SKM-1 (cell line): Measurements from ENCODE around the gene YWHAH.

Source experiments
- DNase-seq: peaks from one replicate; lab custom pipeline; 2025; ENCODE audit not compliant: unreplicated experiment; lab: John Stamatoyannopoulos, UW

The YWHAH gene

DNA sequence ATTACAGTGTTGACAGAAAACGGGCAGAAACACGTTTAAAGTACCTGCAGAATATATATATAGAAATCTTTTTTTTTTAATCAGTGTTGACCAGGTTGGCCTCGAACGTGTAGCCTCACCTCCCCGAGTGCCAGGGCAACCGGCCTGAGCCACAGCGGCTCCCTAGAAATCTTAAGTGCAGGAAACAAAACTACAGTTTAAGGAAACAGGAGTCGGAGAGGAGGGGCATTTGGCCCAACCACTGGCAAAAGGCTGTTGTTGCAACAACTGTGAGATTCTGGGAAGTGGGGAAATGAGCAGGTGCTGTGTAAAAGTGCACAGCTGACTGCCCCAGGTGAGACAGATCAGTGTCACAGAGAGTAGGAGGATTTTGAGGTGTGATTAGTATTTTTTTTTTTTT lies 3.7 kb downstream of the YWHAH start:
- DNase-seq, result no peak

DNA sequence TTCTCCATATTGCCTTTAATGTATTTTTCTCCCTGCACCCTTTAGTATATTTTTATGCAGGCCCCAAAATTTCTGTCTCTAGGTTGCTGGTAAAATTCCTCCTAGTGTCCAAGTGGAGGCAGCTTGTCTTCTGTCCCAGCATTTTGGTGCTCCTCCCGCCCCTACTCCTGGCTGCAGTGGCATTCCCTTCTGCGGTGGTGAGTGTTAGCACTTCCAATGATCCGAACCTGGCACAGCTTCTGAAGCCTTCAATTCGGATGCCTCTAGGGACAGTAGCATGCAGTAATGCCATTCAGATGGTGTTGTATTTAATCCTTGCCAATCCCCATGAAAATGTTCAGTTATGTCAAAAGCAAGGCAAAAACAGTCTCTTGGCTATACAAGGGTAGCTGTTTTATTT lies 5.9 kb downstream of the YWHAH start:
- DNase-seq, result no peak

DNA sequence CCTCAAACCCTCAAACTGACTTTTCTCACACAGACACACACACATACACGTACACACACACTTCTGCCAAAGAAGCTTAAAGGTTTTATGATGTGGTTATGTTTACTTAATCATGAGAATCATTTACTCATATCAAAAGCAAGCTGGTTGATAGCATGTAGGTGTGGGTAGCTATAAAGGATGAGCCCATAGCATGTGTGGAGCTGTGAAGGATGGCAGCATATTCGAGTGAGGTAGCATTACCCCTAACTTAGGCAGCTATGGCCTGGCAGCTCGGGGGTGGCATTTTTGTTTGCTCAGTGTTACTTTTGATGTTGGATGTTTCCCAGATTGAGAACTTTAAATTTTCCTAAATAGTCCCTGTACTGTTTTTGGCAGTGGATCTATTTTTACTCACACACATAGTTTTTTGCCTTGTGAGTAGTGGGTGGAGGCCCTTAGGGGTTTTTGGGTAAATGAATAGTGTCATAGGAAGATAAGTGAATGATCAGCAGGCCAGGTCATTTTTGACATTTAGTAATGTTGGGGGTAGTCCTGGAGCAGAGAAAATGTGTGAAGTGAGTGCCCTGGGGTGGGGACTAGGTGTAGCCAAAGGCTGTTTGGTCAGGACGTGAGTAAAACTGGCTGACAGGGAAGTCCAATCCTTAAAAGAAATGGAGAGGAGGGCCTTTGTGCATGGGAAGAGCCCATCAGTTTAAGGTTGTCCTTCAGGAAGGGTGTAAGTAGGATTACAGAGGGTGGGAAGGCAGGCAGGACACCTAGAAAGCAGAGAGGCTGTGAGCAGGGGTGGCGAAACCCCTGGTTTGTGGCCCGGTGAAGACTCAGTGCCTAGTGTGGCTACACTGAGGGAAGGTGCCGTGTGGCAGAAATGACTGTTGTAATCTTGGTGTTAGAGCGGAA lies 7.1 kb downstream of the YWHAH start:
- no peak for DNase-seq

DNA sequence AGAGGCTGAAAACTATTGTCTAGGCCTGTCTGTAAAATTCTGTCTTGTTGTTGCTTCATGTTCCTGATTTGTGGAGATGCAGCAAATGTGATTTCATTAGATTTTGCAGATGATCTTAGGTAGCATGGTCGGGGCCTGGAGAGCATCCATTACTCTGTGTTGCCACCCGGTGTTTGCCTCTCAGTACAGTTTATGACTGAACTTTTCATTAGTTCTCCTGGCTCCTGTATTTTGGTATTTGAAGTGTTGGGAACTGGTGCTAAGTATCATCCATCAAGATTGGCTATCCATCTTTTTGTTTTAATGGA lies 7.7 kb downstream of the YWHAH start:
- DNase-seq, result no peak

DNA sequence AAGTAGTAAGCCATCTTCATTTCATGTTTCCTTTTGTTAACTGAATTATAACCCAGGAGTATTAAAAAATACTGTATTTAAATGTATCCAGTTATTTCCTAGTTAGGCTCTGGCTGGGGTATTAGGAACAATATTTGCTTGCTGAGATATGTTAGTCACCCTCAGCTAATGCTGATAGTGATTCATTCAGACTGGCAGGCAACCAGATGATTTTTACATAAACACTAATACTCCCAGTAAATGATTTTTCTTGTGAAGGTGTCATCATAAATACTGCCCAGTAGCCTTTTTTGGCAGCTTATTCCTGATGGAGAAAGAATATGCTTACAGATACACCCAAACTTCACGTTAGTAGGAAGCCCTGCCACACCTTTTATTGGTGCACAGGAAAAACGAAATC lies 8.1 kb downstream of the YWHAH start:
- no peak for DNase-seq

DNA sequence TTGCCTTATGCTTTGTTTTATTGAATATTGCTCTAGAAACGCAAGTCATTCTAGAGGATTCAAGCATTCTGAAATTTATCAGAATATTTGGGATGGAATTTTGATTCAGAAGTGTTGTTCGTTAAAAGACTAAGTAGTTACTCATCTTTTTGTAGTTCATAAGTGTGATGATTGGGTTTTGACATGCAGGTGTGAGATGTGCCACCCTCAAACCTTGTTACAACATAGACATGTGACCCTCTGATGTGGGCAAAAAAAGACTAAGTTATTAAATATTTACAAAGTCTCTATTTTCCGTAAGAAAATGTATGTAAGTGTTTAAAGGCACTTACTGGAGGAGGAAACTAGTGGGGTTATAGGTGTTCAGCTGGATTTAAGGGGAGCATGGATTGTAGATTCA lies 8.9 kb downstream of the YWHAH start:
- DNase-seq, result no peak

DNA sequence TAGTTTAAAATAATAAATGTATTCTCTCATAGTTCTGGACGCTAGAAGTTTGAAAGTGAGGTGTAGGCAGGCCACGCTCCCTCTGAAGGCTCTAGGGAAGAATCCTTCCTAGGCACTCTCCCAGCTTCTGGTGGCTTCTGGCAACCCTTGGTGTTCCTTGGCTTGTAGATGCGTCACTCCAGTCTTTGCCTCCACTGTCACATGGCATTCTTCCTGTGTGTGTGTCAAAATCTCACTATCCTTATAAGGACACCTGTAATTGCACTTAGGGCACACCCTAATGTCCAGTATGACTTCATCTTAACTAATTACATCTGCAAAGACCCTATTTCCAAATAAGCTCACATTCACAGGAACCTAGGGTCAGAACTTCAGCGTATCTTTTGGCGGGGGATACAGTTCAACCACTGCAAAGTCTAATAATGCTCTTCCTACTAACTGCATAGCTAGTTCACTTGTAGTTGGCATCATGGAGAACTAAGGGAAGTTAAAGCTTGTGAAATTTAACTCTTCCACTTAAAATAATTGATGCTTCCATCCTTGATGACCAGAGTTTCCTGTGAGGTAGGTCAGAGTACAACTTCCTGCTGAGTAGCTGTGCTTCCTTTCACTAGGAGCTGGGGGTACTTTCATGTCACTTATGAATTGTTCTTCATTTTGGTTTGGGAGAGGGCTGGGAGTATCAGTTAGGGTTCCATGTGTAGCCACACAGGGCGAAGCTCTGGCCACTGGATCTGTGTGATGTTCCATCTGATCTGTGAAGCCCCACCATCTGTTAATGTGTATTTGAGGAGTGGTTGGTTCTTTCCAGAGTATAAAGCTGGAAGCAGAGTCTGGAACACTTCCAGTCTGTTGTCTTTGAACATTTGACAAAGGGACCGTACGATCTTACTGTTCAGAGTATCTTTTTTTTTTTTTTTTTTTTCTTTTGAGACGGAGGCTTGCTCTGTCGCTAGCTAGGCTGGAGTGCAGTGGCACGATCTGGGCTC lies 10.5 kb downstream of the YWHAH start:
- no peak for DNase-seq

DNA sequence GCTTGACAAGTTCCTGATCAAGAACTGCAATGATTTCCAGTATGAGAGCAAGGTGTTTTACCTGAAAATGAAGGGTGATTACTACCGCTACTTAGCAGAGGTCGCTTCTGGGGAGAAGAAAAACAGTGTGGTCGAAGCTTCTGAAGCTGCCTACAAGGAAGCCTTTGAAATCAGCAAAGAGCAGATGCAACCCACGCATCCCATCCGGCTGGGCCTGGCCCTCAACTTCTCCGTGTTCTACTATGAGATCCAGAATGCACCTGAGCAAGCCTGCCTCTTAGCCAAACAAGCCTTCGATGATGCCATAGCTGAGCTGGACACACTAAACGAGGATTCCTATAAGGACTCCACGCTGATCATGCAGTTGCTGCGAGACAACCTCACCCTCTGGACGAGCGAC lies 12.0 kb downstream of the YWHAH start:
- no peak for DNase-seq

DNA sequence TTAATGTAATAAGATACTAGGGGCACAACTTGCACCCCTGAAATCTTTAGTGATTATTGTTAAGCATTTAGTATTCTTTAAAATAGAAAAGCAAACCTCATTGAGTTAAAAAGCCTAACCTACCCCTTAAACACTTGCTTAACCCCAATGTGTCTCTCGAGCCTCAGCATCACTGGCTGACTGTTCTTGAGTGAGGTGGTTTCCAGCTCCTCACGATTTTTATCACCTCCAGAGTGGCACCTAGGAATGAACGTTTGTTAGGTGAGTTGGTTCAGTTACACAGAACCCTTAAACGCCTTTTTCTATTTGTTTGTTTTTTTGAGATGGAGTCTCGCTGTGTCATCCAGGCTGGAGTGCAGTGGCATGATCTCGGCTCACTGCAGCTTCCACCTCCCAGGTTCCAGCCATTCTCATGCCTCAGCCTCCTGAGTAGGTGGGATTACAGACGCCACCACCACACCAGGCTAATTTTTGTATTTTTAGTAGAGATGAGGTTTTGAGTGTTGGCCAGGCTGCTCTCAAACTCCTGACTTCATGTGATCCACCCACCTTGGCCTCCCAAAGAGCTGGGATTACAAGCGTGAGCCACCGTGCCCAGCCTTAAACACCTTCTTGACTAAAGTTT lies 13.7 kb downstream of the YWHAH start:
- no peak for DNase-seq

DNA sequence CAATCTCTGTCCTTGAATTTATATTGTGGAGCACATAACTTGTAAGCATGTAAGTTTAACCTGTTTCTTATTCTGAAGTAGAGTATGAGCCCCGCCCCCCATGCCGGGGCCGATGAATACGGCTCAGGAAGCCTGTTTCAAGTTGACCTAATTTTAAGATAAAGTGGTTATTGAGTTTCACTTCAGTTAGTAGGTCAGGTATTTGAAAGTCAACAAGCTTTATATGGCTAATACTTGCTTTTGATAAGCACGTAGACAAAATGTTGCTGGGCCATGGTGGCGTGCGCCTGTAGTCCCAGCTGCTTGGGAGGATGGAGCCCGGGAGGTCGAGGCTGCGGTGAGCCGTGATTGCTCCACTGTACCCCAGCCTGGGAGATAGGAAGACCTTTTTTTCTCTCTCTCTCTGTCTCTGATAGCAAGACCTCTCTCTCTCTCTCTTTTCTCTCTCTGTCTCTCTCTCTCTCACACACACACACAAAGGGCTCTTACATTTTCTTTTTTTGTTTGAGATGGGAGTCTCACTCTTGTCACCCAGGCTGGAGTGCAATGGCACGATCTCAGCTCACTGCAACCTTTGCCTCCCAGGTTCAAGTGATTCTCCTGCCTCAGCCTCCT lies 14.4 kb downstream of the YWHAH start:
- no peak for DNase-seq

DNA sequence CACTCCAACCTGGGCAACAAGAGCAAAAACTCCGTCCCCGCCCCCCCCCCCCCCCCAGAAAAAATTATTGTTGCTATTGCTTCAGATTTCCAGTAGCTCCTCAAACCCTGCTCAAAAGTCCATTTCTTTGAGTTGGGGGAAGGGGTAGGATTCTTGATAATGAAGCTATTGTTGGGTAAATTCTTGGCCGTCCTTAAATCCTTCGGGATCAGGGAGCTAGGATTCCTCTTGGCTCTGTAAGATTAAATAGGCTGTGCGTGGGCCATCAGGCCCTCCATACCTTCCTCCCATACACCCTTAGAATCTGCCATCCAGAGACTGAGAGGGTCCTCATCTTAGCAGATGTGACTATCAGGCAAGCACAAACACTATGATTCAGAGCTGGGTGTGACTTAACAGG lies 16.4 kb downstream of the YWHAH start:
- DNase-seq, result no peak

DNA sequence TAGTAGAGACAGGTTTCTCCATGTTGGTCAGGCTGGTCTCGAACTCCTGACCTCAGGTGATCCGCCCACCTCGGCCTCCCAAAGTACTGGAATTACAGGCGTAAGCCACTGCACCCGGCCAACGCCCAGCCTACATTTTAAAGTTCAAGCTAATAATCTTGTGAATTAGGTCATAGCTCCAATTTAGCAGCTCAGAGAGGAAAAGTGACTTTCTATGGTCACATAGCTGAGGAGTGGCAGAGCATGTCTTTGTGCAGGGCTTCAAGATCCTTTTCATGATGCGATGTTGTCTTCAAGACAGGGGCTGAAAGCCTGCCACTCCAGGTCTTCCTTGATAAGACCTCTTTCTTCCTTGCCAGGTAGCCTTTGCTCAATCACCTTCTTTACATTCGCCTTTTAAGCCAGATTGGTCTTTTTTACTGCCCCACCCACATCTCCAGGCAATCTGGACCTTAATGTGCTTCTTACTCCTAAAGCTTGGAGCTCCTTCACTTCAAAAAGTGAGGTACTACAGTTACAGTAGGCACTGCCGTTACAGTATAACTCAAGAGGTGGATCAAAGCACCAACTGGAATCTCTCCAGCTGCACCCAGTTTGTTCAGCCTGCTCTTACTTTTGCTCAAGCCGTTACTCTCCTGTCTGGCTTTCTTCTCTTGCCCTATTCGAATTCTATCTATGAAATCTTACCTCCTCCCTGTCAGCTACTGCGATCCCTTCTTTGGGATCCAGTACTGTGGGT lies 18.2 kb downstream of the YWHAH start:
- no peak for DNase-seq

DNA sequence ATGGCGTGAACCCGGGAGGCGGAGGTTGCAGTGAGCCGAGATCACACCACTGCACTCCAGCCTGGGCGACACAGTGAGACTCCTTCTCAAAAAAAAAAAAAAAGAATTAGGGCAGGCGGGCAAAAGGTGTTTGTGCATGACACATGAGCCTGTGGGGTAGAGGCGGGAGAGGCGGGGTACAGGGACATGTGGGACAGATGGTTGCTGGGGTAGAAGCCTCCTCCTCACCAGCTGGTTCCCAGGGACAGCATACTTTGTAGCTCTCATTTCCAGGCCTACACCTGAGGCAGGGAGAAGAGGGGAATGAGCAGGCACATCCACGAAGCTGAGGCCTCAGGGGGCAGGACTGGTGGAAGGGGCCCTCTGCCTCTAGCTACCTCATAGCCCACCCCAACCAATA lies 23.7 kb downstream of the YWHAH start:
- no peak for DNase-seq

DNA sequence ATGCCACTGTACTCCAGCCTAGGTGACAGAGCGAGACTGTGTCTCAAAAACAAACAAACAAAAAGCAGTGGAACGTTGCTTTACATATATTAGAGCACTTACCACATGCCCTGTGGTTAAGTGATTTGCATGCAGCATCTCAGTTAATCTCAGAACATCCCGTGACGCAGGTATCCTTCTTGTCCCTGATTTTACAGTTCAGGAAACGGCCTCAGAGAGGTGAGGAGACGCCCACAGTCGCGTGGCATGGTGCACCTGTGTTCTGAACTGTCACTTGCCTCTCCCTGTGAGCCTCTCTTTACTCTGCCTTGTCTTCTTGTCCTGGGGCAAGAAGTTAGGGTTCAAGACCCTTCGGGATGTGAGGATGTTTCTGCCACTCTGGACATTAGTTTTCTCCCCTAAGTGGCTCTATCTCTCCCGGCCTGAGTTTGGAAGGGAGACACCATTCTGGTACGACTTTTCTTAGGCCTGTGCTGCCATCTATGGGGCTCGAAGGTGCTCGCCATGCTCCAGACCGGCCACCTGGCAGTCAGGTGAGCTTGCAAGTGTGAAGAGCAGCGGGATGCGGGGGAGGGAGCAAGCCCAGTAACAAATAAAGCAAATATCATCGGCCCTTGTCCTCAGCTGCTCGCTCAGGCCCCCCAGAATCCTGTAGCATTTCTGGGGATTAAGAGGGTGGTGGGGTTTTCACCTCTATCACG lies 25.6 kb downstream of the YWHAH start:
- DNase-seq, result peak; percentile 33

DNA sequence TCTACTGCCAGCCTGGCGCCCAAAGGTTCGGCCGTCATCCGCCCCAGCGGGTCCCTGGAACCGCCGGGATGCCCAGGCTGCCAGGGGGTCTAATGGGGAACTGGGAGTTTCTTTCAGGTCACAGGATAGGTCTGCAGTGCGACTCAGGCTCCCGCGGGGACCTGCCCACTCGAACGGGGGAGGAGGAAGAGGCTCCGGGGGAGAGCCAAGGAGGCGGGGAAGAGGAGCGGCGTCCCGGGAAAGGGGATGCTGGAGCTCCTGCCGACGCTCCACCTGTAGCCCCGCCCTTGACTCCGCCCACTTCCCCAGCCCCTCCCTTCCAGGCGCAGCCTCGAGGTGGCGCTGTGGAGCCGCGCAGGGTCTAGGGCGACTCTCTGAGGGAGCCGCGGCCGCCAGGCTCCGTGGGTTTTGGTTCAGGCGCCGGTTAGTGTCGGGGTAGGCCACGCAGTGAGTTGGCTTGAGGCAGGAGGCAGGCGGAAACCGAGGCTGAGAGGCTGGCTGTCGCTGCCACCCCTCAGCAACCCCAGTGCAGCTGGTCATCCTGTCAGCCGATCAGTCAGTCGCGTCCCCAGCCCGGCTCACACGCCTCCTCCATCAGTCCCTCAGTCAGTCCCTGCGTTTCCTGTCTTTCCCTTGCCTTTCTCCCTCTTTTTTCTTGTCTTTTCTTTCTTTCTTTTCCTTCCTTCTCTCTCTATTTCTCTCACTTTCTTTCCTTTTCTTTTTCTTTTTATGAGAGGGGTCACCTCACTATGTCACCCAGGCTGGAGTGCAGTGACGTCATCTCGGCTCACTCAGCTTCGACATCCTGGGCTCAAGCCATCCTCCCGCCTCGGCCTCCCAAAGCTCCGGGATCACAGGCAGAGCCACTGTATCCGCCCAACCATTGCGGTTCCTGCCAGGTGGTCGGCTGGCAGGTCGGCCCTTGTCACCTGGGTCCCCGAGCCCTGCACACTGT lies 26.4 kb downstream of the YWHAH start:
- peak; percentile 29 for DNase-seq

DNA sequence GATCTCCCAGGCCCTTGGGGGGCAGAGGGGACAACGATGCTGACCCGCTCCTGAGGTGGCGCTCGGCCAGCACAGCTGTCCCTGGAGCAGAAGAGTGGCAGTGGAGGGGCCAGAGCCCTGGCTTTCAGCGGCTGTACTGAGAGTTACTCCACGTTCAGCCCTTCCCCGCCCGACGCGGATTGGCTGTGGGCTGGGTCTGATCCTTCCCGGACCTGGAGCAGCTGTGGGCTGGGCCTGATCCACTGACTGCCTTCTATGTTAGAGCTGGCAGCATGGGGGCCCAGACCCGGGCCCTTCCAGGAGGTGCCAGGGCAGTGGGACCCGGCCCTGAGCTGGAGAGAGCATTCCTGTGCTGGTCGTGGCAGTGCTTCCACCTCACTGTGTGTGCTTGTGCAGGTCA lies 27.8 kb downstream of the YWHAH start:
- no peak for DNase-seq

DNA sequence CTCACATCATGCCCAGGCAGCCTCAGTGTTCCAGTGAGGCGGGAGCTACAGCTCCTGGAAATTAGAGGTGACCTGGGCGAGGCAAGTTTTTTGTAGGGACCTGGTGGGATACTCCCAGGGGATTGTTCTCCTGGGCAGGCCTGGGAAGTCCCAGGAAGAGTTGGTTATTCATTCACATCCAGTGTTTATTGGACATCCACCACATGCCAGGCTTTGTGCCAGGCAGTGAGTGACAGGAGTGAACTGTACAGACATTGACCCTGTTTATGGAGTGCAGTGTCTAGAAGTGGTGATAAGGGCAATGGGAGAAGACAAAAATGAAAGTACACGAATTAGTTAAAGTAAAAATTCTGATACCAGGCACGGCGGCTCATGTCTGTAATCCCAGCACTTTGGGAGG lies 29.4 kb downstream of the YWHAH start:
- no peak for DNase-seq

DNA sequence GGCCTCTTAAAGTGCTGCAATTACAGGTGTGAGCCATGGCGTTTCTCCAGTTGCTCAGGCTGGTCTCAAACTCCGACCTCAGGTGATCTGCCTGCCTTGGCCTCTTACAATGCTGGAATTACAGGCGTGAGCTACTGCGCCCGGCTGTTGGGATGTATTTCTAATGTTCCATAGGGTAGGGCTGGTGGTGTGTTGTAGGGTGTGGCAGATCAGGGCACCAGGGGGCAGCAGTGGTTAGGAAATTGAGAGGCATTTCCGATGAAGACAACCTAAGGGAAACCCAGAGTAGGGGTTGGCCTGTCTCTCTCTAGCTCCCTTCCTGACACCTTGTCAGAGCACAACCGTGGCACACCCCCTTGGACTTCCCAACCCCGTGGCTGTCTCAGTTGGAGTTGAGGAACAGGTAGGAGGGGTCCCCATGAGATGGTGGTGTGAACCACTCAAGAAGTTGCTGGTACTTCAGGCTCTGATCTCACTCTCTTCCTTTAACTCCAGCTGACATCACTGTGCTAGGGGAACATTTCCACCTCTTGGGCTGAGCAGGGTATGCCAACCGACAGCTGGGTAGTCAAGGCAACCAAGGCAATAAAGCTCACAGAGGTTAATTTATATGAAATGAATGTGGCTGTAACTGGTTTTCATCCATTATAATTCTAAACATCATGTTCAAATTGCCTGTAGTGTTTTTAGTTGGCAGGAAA lies 33.0 kb downstream of the YWHAH start:
- DNase-seq, result peak; percentile 55
